T-helper 2 cell treated with Interferon-gamma antibody and Interleukin-4, amounts not matched to agents 100 ng/mL and 5 ng/mL, for 36 hours (primary cell): ENCODE measurements around the gene MED14. TPM values are rescaled to one million over a fixed set of nuclear protein-coding genes. Genes with fewer than 3 reads are reported as not detected.
"Not testable (repeated sequence)": the region's sequence is repeated elsewhere in the genome, so short reads cannot be mapped to it uniquely, and the experiment has no call there.

Experiments
- intact Hi-C: fragments of 100-400 bp; cut with micrococcal nuclease; formaldehyde crosslinking; loops from one replicate; pipeline ENCODE4 v1.15.1; 2023
- total RNA-seq: library from RNA; stranded (reverse); gene quantifications from 2 replicates; pipeline ENCODE4 v1.2.3, GENCODE V29; 2022

Gene MED14
- total RNA-seq: 46.7 and 49.6 TPM in 2 replicates

GRCh38 chrX:40735325-40736169 lies at the start of gene MED14:
Gene MED14, minus strand, starts transcription at chrX:40735542. Its CDS starts 130 bp downstream, at chrX:40735412.
- intact Hi-C loops: loop anchor here (1.0 to 10.0 kb wide), 5 partner anchors 88 to 597 kb away; partner anchors contain the start of genes ATP6AP2, CXorf38 and DDX3X

- intact Hi-C loops: no loop called here
These were observed 49.3 kb upstream of the MED14 start for GRCh38 chrX:40784516-40785151.

- intact Hi-C loops: not testable (repeated sequence)
These were observed 47.4 kb upstream of the MED14 start for GRCh38 chrX:40782644-40783259.

GRCh38 chrX:40780951-40781350 lies 45.6 kb upstream of the MED14 start:
- intact Hi-C loops: no loop called here

GRCh38 chrX:40780082-40780481 lies 44.7 kb upstream of the MED14 start:
- intact Hi-C loops: no loop called here

- intact Hi-C loops: no loop called here
These were observed 43.7 kb upstream of the MED14 start for GRCh38 chrX:40778861-40779575.

GRCh38 chrX:40773809-40774208 lies 38.5 kb upstream of the MED14 start:
- intact Hi-C loops: no loop called here

GRCh38 chrX:40773188-40773587 lies 37.8 kb upstream of the MED14 start:
- intact Hi-C loops: no loop called here

- intact Hi-C loops: no loop called here
These were observed 36.9 kb upstream of the MED14 start for GRCh38 chrX:40772290-40772689.

GRCh38 chrX:40761762-40762161 lies 26.4 kb upstream of the MED14 start:
- intact Hi-C loops: no loop called here

- intact Hi-C loops: no loop called here
These were observed 24.0 kb upstream of the MED14 start for GRCh38 chrX:40759374-40759773.

GRCh38 chrX:40757058-40757457 lies 21.7 kb upstream of the MED14 start:
- intact Hi-C loops: no loop called here

- intact Hi-C loops: no loop called here
These were observed 20.2 kb upstream of the MED14 start for GRCh38 chrX:40755291-40756249.

- intact Hi-C loops: no loop called here
These were observed 14.5 kb upstream of the MED14 start for GRCh38 chrX:40749681-40750494.

- intact Hi-C loops: no loop called here
These were observed 13.6 kb upstream of the MED14 start for GRCh38 chrX:40748977-40749376.

- intact Hi-C loops: no loop called here
These were observed 11.2 kb upstream of the MED14 start for GRCh38 chrX:40746521-40746920.

- intact Hi-C loops: loop anchor here (5.0 to 10.0 kb wide), 3 partner anchors 151 to 596 kb away; partner anchors contain the start of genes ATP6AP2 and DDX3X
These were observed 796 bp upstream of the MED14 start for GRCh38 chrX:40736170-40736505.

GRCh38 chrX:40734971-40735324 lies 394 bp downstream of the MED14 start:
- intact Hi-C loops: loop anchor here (1.0 to 10.0 kb wide), 5 partner anchors 88 to 597 kb away; partner anchors contain the start of genes ATP6AP2, CXorf38 and DDX3X

- intact Hi-C loops: loop anchor here (10.0 kb wide), 2 partner anchors 149 to 381 kb away; partner anchors contain the start of gene ATP6AP2
These were observed 1.6 kb downstream of the MED14 start for GRCh38 chrX:40733706-40734105.
